ENCODE measurements around the gene B3GNT3.

B3GNT3 gene

DNA sequence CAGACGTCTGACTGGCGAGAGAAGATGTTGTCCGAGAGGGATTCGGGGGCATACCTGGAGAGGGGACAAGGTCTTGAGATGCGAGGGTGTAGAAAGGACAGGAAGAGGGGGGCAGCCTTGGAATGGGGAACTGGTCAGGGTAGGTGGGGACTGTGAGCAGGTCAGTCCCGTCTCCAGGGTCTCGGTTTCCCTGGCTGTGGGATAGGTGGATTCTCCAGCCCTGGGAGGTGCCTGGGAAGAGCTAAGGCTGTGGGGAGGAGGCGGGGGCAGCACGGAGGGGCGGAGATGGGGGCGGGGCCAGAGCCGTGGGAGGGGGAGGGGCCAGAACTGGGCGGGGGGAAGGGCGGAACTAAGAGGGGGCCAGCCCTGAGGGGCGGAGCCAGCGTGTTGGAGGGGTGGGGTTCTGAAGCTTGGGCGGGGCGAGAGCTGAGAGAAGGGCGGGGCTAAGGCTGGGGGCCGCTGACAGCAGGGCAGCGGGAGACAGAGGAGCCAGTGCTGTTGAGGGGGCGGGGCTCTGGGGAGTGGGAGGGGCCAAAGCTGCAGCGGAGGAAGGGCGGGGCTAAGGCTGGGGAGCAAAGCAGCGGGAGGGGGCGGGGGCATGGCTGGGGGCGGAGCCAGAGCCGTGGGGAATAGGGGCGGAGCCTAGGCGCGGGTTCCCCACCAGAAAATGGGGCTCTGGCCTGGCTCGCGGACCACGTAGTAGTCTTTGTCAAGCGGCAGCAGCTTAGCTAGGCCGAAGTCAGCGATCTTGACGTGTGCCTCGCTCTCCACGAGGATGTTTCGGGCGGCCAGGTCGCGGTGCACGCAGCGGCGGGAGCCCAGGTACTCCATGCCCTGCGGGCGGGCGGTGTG, 35.9 kb downstream of the B3GNT3 start:
- H3K36me3 ChIP-seq, result peaks cover 58 to 97% (median 91%) of the 10 kb centered on the region in 11 experiments
- H3K4me2 ChIP-seq, result no peak overlapping the region
- H3K4me1 ChIP-seq, result peaks cover 0 to 20% (median 3%) of the 10 kb centered on the region in 10 experiments; a peak in 9 of 20 replicates
- no peak overlapping the region for H3K9ac ChIP-seq
- peaks cover 0 to 19% (median 8%) of the 10 kb centered on the region in 11 experiments; a peak in 15 of 22 replicates for H3K9me3 ChIP-seq (replicated peaks in 1 of 11)
- TF ChIP-seq Cebpa-rat (IDR thresholded peaks at IDR 0.05), result no peak
- no peak overlapping the region for H3K4me3 ChIP-seq
- H3K27me3 ChIP-seq, result no peaks in the 10 kb centered on the region
- peaks cover 0 to 93% (median 0%) of the 10 kb centered on the region in 11 experiments; a peak in 7 of 22 replicates for H4K20me1 ChIP-seq
- no peak overlapping the region for H3K27ac ChIP-seq

DNA sequence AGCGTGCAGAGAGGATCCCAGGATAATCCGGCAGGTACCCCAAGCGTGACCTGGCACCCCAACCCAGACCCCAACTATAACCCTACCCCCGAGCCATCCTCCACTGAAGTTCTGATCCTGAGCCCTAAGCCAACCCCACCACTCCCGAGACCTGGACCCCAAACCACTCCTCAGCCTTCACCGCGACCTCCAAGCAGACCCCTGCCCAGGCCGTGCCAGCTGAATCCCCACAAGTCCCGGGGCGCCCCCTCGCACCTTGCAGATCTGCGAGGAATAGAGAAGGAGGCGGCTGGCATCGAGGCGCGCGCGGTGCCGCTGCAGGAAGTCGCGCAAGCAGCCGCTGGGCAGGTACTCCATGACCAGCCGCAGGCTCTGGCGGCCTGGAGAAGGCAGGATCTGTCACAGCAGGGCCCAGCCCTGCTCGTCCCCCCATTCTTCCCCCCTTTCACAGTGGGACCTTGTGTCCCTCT, 36.5 kb downstream of the B3GNT3 start:
- no peak for TF ChIP-seq Cebpa-rat (IDR thresholded peaks at IDR 0.05)
- peaks cover 0 to 93% (median 0%) of the 10 kb centered on the region in 11 experiments; a peak in 7 of 22 replicates for H4K20me1 ChIP-seq
- H3K9ac ChIP-seq, result no peak overlapping the region
- H3K4me2 ChIP-seq, result no peak overlapping the region
- H3K36me3 ChIP-seq, result peaks cover 62 to 97% (median 91%) of the 10 kb centered on the region in 11 experiments
- H3K4me1 ChIP-seq, result peaks cover 0 to 20% (median 3%) of the 10 kb centered on the region in 10 experiments; a peak in 9 of 20 replicates
- H3K9me3 ChIP-seq (replicated peaks in 1 of 11), result peaks cover 0 to 19% (median 8%) of the 10 kb centered on the region in 11 experiments; a peak in 15 of 22 replicates
- no peak overlapping the region for H3K4me3 ChIP-seq
- no peak overlapping the region for H3K27ac ChIP-seq
- H3K27me3 ChIP-seq, result no peaks in the 10 kb centered on the region

DNA sequence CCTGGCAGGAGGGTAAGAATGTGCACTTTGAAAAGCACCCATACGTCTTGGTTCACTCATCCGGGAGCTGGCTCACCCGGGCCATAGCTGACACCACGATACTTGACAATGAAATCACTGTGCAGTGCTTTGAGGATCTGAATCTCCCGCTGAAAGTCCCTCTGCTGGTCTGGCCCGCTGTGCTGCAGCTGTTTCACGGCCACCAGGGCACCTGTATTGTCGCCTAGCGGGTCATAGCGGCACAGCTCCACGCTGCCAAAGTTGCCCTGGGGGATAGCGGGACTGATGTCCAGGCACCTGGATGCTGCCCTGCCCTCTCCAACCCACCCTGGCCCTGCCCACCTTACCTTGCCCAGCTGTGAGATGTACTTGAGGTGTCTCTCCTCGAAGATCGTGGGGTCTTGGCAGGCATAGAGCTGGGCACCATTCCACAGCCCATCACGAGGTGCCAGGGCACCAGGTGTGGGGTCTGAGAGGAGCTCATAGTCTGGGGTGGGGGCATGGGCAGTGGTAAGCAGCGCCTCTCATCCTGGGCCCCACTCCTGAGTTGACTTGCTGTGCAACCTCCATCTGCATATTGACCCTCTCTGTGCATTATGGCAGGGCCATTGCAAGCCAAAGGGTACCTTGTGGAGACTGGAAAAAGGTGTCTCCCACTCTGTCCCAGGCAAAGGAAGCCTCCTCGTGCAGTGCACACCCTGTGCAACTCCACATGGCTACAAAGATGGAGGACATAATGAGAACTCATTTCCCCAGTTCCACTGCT, 37.7 kb downstream of the B3GNT3 start:
- Histone ChIP-seq H3K9ac (no peak overlapping the region), H3K4me3 (no peak overlapping the region)
- no peak for TF ChIP-seq Cebpa-rat (IDR thresholded peaks at IDR 0.05)

DNA sequence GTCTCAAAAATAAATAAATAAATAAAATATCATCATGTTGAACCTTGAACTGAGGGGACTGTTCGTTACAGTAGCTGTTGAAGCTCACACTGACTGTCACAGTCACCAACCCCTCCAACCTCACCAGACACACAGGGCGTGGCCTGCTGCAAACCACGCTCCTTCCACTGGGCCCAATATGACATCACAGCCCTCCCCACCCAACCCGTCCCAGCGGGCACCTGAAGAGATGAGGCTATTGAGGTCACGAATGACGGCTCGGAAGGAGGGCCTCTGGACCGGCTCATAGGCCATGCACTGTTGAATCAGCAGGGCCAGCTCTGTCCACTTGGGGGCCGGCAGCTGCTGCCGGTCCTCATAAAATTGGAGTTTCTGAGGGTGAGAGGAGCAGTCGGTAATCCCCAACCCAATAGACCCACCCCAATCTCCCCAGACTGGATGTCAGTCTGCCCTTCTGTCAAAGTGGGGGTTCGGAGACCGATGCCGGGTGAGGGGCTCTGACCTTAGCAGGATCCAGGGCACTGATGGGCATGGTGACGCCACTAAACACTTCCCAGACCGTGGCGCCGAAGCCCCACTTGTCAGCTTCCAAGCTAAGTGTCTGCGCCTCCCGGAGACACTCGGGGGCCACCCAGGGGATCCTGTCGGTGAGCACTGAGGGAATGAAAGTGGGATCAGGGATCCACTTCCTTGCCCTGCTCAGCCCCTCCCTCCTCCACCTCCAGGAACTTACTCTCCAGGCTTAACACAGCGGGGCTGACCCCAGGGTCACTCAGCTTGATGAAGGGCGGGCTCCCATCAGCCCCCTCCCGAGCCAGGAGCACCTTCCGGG, 39.6 kb downstream of the B3GNT3 start:
- no peak overlapping the region for H3K9ac ChIP-seq
- TF ChIP-seq Cebpa-rat (IDR thresholded peaks at IDR 0.05), result no peak
- H3K9me3 ChIP-seq (replicated peaks in 1 of 11), result peaks cover 0 to 19% (median 8%) of the 10 kb centered on the region in 11 experiments; a peak in 15 of 22 replicates
- H4K20me1 ChIP-seq, result peaks cover 0 to 84% (median 0%) of the 10 kb centered on the region in 11 experiments; a peak in 7 of 22 replicates
- H3K4me1 ChIP-seq, result peaks cover 0 to under 1% (median 0%) of the 10 kb centered on the region in 10 experiments; a peak in 1 of 20 replicates
- no peaks in the 10 kb centered on the region for H3K27me3 ChIP-seq
- H3K36me3 ChIP-seq, result peaks cover 73 to 96% (median 90%) of the 10 kb centered on the region in 11 experiments
- H3K4me2 ChIP-seq, result no peak overlapping the region
- H3K4me3 ChIP-seq, result no peak overlapping the region
- no peak overlapping the region for H3K27ac ChIP-seq

More for the DNA sequence above, 37.7 kb downstream of the B3GNT3 start:
- H3K27ac ChIP-seq, result no peak overlapping the region
- H3K36me3 ChIP-seq, result peaks cover 63 to 96% (median 90%) of the 10 kb centered on the region in 11 experiments
- peaks cover 0 to 19% (median 8%) of the 10 kb centered on the region in 11 experiments; a peak in 15 of 22 replicates for H3K9me3 ChIP-seq (replicated peaks in 1 of 11)
- H3K4me2 ChIP-seq, result no peak overlapping the region
- peaks cover 0 to 86% (median 0%) of the 10 kb centered on the region in 11 experiments; a peak in 7 of 22 replicates for H4K20me1 ChIP-seq
- peaks cover 0 to 18% (median 1%) of the 10 kb centered on the region in 10 experiments; a peak in 9 of 20 replicates for H3K4me1 ChIP-seq
- no peaks in the 10 kb centered on the region for H3K27me3 ChIP-seq

DNA sequence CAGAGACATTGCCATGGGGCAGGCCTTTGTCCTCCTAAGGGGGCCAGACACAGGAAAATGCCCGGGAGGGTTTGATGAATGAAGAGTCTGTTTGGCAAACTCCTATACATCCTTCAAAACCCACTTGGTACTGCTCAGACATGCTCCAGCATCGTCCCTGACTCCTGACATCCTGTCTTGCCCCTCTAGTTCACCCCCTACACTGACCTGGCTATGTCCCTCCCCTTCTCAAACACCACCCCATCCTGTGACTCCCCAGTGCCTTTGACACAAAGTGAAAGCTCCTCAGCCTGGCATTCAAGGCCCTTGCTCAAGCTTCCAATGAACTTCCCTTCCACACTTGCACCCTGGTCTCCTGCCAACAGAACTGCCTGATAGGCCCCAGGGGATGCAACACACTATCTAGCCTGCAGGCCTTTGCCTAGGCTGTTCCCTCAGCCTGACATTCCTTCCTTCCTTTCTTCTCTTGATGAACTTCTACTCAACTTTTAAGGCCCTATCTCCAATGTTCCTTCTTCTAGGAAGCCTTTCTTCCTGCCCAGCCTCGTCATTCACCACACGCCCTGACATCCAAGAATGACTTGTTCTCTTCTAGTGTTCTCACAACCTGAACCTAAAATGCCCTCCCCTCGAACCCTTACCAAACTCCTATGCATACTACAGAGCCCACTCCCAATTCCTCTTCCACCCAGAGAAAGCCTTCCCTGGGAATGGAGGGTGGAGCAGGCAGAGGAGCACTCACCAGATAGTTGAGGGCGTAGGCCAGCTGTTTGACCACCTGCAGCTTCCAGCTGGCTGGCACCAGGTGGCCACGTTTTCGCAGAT, 40.5 kb downstream of the B3GNT3 start:
- Histone ChIP-seq H3K9me3 (replicated peaks in 1 of 11) (peaks cover 0 to 19% (median 8%) of the 10 kb centered on the region in 11 experiments; a peak in 15 of 22 replicates), H3K27me3 (no peaks in the 10 kb centered on the region), H4K20me1 (peaks cover 0 to 85% (median 0%) of the 10 kb centered on the region in 11 experiments; a peak in 7 of 22 replicates), H3K4me3 (no peak overlapping the region), H3K36me3 (peaks cover 73 to 96% (median 91%) of the 10 kb centered on the region in 11 experiments), H3K4me1 (no peaks in the 10 kb centered on the region), H3K9ac (no peak overlapping the region), H3K27ac (no peak overlapping the region), H3K4me2 (no peak overlapping the region)
- no peak for TF ChIP-seq Cebpa-rat (IDR thresholded peaks at IDR 0.05)

DNA sequence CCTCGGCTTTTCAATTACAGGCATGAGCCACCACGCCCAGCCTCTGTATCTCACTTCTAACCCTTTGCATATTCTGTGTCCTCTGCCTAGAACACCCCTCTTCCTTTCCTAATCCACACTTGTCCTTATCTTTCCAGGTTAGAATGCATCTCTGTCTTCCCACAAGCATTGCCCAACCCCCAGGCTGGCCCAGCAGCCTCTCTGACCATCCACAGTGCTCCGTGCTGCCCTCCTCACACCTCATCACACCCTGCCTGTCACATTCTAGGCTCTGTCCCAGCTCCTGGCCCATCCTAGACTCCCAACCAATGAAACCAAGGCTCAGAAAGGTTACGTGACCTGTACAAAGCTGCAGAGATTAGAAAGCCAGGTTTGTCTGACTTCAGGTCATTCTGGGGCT, 41.6 kb downstream of the B3GNT3 start:
- Histone ChIP-seq H3K36me3 (peaks cover 78 to 99% (median 95%) of the 10 kb centered on the region in 11 experiments), H3K9me3 (replicated peaks in 1 of 11) (peaks cover 0 to 14% (median 3%) of the 10 kb centered on the region in 11 experiments; a peak in 13 of 22 replicates), H3K27me3 (no peaks in the 10 kb centered on the region), H3K4me2 (no peak overlapping the region), H4K20me1 (peaks cover 0 to 89% (median 0%) of the 10 kb centered on the region in 11 experiments; a peak in 7 of 22 replicates), H3K27ac (no peak overlapping the region), H3K9ac (no peak overlapping the region), H3K4me3 (no peak overlapping the region), H3K4me1 (no peaks in the 10 kb centered on the region)
- TF ChIP-seq Cebpa-rat (IDR thresholded peaks at IDR 0.05), result no peak

DNA sequence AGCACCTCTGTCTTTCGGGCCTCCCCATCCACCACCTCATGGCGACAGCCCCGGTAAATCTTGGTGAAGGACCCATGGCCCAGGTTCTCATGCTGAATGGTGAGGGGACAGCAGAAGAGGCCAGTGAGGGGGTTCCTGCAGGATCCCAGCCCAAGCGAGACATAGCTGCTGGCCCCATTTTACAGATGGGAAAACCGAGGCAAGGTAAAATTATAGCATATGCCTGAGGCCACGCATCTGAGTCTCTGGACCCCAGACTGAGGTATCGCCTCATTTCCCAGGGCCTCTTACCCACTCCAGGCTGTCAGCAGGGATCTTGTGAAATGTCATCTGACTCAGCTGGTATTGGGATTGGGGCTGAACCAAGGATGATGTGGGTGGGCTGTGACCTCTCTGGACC, 43.0 kb downstream of the B3GNT3 start:
- no peak overlapping the region for H3K9ac ChIP-seq
- no peak overlapping the region for H3K27ac ChIP-seq
- no peak overlapping the region for H3K4me3 ChIP-seq
- no peak overlapping the region for H3K4me2 ChIP-seq
- H3K36me3 ChIP-seq, result peaks cover 75 to 99% (median 93%) of the 10 kb centered on the region in 11 experiments
- H3K9me3 ChIP-seq (replicated peaks in 1 of 11), result peaks cover 0 to 5% (median 0%) of the 10 kb centered on the region in 11 experiments; a peak in 1 of 22 replicates
- H3K27me3 ChIP-seq, result no peaks in the 10 kb centered on the region
- H3K4me1 ChIP-seq, result peaks cover 0 to 8% (median 0%) of the 10 kb centered on the region in 10 experiments; a peak in 5 of 20 replicates
- TF ChIP-seq Cebpa-rat (IDR thresholded peaks at IDR 0.05), result no peak
- H4K20me1 ChIP-seq, result peaks cover 0 to 91% (median 1%) of the 10 kb centered on the region in 11 experiments; a peak in 8 of 22 replicates
